Measurements from ENCODE around the gene TPD52L2.
"Not testable (repeated sequence)": the region's sequence is repeated elsewhere in the genome, so short reads cannot be mapped to it uniquely, and the experiment has no call there.

Gene TPD52L2

GRCh38 chr20:63923651-63924050, 58.6 kb downstream of the TPD52L2 start:
- ATAC-seq (replicated peaks) (no peak), DNase-seq (no peak)
- Mint-ChIP-seq H3K36me3 (peaks cover 19 to 20% of the 10 kb centered on the region in 2 donors), H3K4me1 (peaks cover 9 to 24% of the 10 kb centered on the region in 2 donors), H3K4me3 (no peak overlapping the region), H3K9me3 (no peaks in the 10 kb centered on the region), H3K27ac (no peak overlapping the region), H3K27me3 (no peaks in the 10 kb centered on the region)

GRCh38 chr20:63924241-63924640, 59.2 kb downstream of the TPD52L2 start:
- H3K4me1 Mint-ChIP-seq: peaks cover 7 to 18% of the 10 kb centered on the region in 2 donors
- no peak for ATAC-seq (replicated peaks)
- H3K27ac Mint-ChIP-seq: no peak overlapping the region

DNA sequence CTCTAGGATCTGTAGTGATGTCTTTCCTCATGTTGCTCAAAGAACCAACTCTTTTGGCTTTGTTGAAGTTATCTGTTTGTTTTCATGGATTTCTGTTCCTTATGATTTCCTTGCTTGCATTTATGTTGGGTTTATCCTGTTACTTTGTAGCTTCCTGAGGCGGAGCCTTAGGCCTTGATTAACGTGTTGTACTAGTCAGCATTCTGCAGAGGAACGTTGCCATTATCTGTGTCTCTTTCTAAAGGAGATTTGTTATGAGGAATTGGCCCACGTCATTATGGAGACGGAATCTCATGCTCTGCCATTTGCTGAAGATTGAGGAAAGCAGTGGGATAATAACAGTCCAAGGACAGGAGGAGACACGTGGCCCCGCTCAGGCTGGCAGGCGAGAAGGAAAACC, 61.2 kb downstream of the TPD52L2 start:
- Mint-ChIP-seq H3K27ac (no peak overlapping the region), H3K36me3 (peaks cover 30 to 38% of the 10 kb centered on the region in 2 donors), H3K27me3 (no peaks in the 10 kb centered on the region), H3K4me3 (no peak overlapping the region), H3K4me1 (peaks cover 9 to 18% of the 10 kb centered on the region in 2 donors), H3K9me3 (no peaks in the 10 kb centered on the region)
- DNase-seq: no peak
- no peak for ATAC-seq (replicated peaks)

More at GRCh38 chr20:63924241-63924640, 59.2 kb downstream of the TPD52L2 start:
- Mint-ChIP-seq H3K27me3 (no peaks in the 10 kb centered on the region), H3K9me3 (no peaks in the 10 kb centered on the region), H3K4me3 (no peak overlapping the region), H3K36me3 (peaks cover 21 to 25% of the 10 kb centered on the region in 2 donors)
- no peak for DNase-seq

- Mint-ChIP-seq H3K9me3 (no peaks in the 10 kb centered on the region), H3K4me1 (peaks cover 9 to 18% of the 10 kb centered on the region in 2 donors), H3K27ac (no peak overlapping the region), H3K36me3 (peaks cover 41 to 52% of the 10 kb centered on the region in 2 donors), H3K4me3 (no peak overlapping the region), H3K27me3 (no peaks in the 10 kb centered on the region)
- DNase-seq (no peak), ATAC-seq (replicated peaks) (no peak)
Measured at GRCh38 chr20:63929071-63929470, 64.0 kb downstream of the TPD52L2 start.

DNA sequence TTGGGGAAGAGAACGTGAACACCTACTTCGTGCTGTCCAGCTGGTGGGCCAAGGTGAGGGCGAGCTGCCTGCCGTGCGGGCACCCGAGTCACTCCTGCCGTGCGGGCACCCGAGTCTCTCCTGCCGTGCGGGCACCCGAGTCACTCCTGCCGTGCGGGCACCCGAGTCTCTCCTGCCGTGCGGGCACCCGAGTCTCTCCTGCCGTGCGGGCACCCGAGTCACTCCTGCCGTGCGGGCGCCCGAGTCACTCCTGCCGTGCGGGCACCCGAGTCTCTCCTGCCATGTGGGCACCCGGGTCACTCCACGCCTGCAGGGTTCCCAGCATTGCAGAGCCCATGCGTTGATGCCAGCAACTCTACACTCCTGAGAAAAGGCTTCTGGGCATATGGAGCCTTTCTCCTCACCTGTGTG, 64.4 kb downstream of the TPD52L2 start:
- not testable (repeated sequence) for H3K9me3 Mint-ChIP-seq; ATAC-seq (replicated peaks); H3K27me3 Mint-ChIP-seq; DNase-seq; H3K4me3 Mint-ChIP-seq; H3K27ac Mint-ChIP-seq
- H3K4me1 Mint-ChIP-seq: peaks cover 9 to 17% of the 10 kb centered on the region in 2 donors
- peaks cover 45 to 52% of the 10 kb centered on the region in 2 donors for H3K36me3 Mint-ChIP-seq

- DNase-seq (no peak), ATAC-seq (replicated peaks) (no peak)
- H3K9me3 Mint-ChIP-seq: no peaks in the 10 kb centered on the region
- H3K4me3 Mint-ChIP-seq: no peak overlapping the region
- no peaks in the 10 kb centered on the region for H3K27me3 Mint-ChIP-seq
- H3K36me3 Mint-ChIP-seq: peaks cover 49 to 62% of the 10 kb centered on the region in 2 donors
- H3K4me1 Mint-ChIP-seq: peaks cover 10 to 12% of the 10 kb centered on the region in 2 donors
- no peak overlapping the region for H3K27ac Mint-ChIP-seq
Measured at GRCh38 chr20:63930971-63931553, 66.0 kb downstream of the TPD52L2 start.

GRCh38 chr20:63931735-63932134, 66.7 kb downstream of the TPD52L2 start:
- H3K36me3 Mint-ChIP-seq: peaks cover 48 to 62% of the 10 kb centered on the region in 2 donors
- DNase-seq: no peak
- H3K27ac Mint-ChIP-seq: no peak overlapping the region
- no peak overlapping the region for H3K4me3 Mint-ChIP-seq
- ATAC-seq (replicated peaks): no peak
- H3K27me3 Mint-ChIP-seq: no peaks in the 10 kb centered on the region
- H3K4me1 Mint-ChIP-seq: peaks cover 10 to 12% of the 10 kb centered on the region in 2 donors
- H3K9me3 Mint-ChIP-seq: no peaks in the 10 kb centered on the region

GRCh38 chr20:63932606-63933160, 67.6 kb downstream of the TPD52L2 start:
- Mint-ChIP-seq H3K4me1 (peaks cover 5 to 8% of the 10 kb centered on the region in 2 donors), H3K4me3 (no peak overlapping the region), H3K36me3 (peaks cover 51 to 58% of the 10 kb centered on the region in 2 donors), H3K27me3 (no peaks in the 10 kb centered on the region), H3K9me3 (no peaks in the 10 kb centered on the region), H3K27ac (no peak overlapping the region)
- ATAC-seq (replicated peaks) (no peak), DNase-seq (no peak)

GRCh38 chr20:63933646-63934045, 68.6 kb downstream of the TPD52L2 start:
- Mint-ChIP-seq H3K4me3 (no peak overlapping the region), H3K36me3 (peaks cover 42 to 55% of the 10 kb centered on the region in 2 donors), H3K4me1 (peaks cover 5 to 8% of the 10 kb centered on the region in 2 donors), H3K27me3 (no peaks in the 10 kb centered on the region), H3K27ac (no peak overlapping the region), H3K9me3 (no peaks in the 10 kb centered on the region)
- DNase-seq (no peak), ATAC-seq (replicated peaks) (no peak)

DNA sequence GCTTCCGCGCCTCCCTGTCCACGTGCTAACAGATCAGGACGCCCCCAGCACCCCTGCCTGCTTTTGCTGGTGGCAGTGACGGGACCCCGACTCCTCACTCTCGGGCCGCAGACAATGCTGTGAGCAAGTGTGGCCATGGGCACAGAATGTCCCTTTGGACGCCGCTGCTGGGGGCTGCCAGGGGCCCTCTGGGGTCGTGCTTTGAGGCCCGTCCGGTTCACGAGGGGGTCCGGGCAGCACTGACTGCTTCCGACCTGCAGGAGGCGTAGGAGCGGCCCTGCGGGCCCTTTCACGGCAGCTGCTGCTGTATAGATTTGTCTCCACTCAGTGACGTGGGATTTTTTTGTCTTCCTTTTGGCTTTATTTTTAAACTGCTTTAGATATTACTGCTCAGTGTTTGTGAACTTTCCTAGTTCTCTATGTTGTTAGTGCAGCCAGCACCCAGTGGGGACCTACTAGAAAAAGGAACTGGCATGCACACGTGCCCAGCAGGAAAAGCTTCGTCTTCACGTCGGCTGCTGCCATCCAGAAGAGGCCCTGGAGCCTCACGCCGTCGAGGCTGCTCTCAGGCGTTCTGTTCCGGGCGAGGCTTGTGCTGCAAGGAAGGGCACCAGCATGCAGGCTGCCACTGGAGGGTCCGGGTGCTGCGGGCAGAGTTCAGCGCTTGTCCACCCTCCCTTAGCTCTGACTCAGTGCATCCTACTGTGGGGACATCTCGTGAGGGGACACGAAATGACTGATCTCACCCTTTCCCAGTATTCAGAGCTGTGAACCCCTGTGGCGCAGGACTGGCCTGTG, 69.4 kb downstream of the TPD52L2 start:
- Mint-ChIP-seq H3K4me3 (no peak overlapping the region), H3K27me3 (no peaks in the 10 kb centered on the region), H3K4me1 (peaks cover 5 to 8% of the 10 kb centered on the region in 2 donors), H3K27ac (peak overlapping the region; percentile 44), H3K36me3 (peaks cover 36 to 49% of the 10 kb centered on the region in 2 donors), H3K9me3 (no peaks in the 10 kb centered on the region)
- ATAC-seq (replicated peaks) (no peak), DNase-seq (no peak)

GRCh38 chr20:63935447-63935846, 70.4 kb downstream of the TPD52L2 start:
- H3K36me3 Mint-ChIP-seq: peaks cover 35 to 51% of the 10 kb centered on the region in 2 donors
- DNase-seq: no peak

DNA sequence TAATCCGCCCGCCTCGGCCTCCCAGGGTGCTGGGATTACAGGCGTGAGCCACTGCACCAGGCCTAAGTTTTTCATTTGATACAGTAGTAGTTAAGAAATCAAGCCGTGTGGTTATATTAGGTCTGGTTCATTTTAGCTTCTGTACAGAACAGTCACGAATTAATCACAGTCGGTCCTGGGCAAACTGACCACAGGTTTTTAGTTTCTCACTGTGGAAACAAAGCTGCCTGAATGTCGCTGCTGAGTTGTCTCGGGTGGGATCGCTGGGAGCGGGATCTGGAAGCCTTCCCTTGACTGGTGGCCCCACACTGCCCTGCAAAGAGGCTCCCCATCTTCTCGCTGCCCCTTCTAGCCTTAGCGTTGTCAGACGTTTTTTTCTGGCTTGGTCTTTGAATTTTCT, 72.5 kb downstream of the TPD52L2 start:
- Mint-ChIP-seq H3K4me3 (no peak overlapping the region), H3K4me1 (peaks cover 14 to 21% of the 10 kb centered on the region in 2 donors), H3K27me3 (no peaks in the 10 kb centered on the region), H3K9me3 (peaks cover 0 to 1% of the 10 kb centered on the region in 2 donors), H3K27ac (peak overlapping the region; percentile 65), H3K36me3 (peaks cover 31 to 47% of the 10 kb centered on the region in 2 donors)
- ATAC-seq (replicated peaks) (no peak), DNase-seq (no peak)

More at GRCh38 chr20:63935447-63935846, 70.4 kb downstream of the TPD52L2 start:
- no peaks in the 10 kb centered on the region for H3K9me3 Mint-ChIP-seq
- H3K4me1 Mint-ChIP-seq: peaks cover 5 to 8% of the 10 kb centered on the region in 2 donors
- no peaks in the 10 kb centered on the region for H3K27me3 Mint-ChIP-seq
- ATAC-seq (replicated peaks): no peak
- no peak overlapping the region for H3K27ac Mint-ChIP-seq
- no peak overlapping the region for H3K4me3 Mint-ChIP-seq

- Mint-ChIP-seq H3K4me1 (peaks cover 16 to 21% of the 10 kb centered on the region in 2 donors), H3K9me3 (peaks cover 0 to 1% of the 10 kb centered on the region in 2 donors), H3K4me3 (no peak overlapping the region), H3K27ac (peak overlapping the region; percentile 9), H3K27me3 (no peaks in the 10 kb centered on the region), H3K36me3 (peaks cover 29 to 50% of the 10 kb centered on the region in 2 donors)
- DNase-seq: no peak
- no peak for ATAC-seq (replicated peaks)
Measured at GRCh38 chr20:63939061-63939935, 74.2 kb downstream of the TPD52L2 start.

GRCh38 chr20:63940071-63940471, 75.0 kb downstream of the TPD52L2 start:
- H3K4me1 Mint-ChIP-seq: peaks cover 14 to 21% of the 10 kb centered on the region in 2 donors
- H3K27me3 Mint-ChIP-seq: no peaks in the 10 kb centered on the region
- H3K4me3 Mint-ChIP-seq: no peak overlapping the region

More at GRCh38 chr20:63940071-63940471, 75.0 kb downstream of the TPD52L2 start:
- H3K36me3 Mint-ChIP-seq: peaks cover 26 to 47% of the 10 kb centered on the region in 2 donors
- H3K27ac Mint-ChIP-seq: no peak overlapping the region
- DNase-seq (no peak), ATAC-seq (replicated peaks) (no peak)
- peaks cover 0 to 1% of the 10 kb centered on the region in 2 donors for H3K9me3 Mint-ChIP-seq

Data from stimulated activated naive B cell treated with anti-CD40 and anti-IgM and Interleukin-4, amounts not matched to agents 10 μg/mL and 1 μg/mL and 100 μg/mL, for 72 hours (primary cell).